Left lung (tissue), 10 donors: ENCODE results near the gene CASP10. TPM values are rescaled to one million over a fixed set of nuclear protein-coding genes. Genes with fewer than 3 reads are reported as not detected.

ENCODE experiments used
- ATAC-seq: fragments of 200-7000 bp; cut with Tn5 transposase; one replicate; pipeline ENCODE4 v1.9.1; 2020; ENCODE audit warnings: moderate library complexity
- DNase-seq, 4 donors: peaks; one replicate each; pipeline ENCODE4 v3.0.0-alpha.2; 2013 to 2020
- H3K27ac ChIP-seq, 2 donors: fragments of 200-600 bp; sonication (generic) in 1 of 2; one replicate each; pipeline versions ENCODE4 v1.5.0 to v1.8.0; 2020 to 2021
- H3K27me3 ChIP-seq, 2 donors: fragments of 200-600 bp; sonication (generic) in 1 of 2; one replicate each; pipeline versions ENCODE4 v1.5.0 to v1.8.0; 2020 to 2021
- H3K36me3 ChIP-seq, 2 donors: fragments of 200-600 bp; sonication (generic) in 1 of 2; one replicate each; pipeline versions ENCODE4 v1.5.0 to v1.8.0; 2020 to 2021
- H3K4me1 ChIP-seq, 2 donors: fragments of 200-600 bp; one replicate each; pipeline ENCODE4 v1.8.0; 2021
- H3K4me3 ChIP-seq, 2 donors: fragments of 200-600 bp; sonication (generic) in 1 of 2; one replicate each; pipeline versions ENCODE4 v1.5.0 to v1.8.0; 2020 to 2021; ENCODE audit warnings: mild to moderate bottlenecking in 1 of 2
- H3K9me3 ChIP-seq, 2 donors: fragments of 200-600 bp; sonication (generic) in 1 of 2; one replicate each; pipeline versions ENCODE4 v1.5.0 to v1.8.0; 2020 to 2021
- CTCF ChIP-seq, 2 donors: fragments of 200-600 bp; sonication (generic) in 1 of 2; IDR thresholded peaks; one replicate each; pipeline versions ENCODE4 v1.5.0 to v1.8.0; 2021; ENCODE audit warnings: antibody characterized with exemption in 2 of 2
- intact Hi-C, 2 donors: fragments of 100-400 bp; cut with DNase I; formaldehyde crosslinking; loops; one replicate each; pipeline versions ENCODE4 v1.11.2 to v1.14.2; 2022
- polyA plus RNA-seq, 6 donors: library from polyadenylated mRNA; unstranded; fragments of 120-200 nt; gene quantifications; one replicate each; pipeline ENCODE4 v1.2.1, GENCODE V29; 2013; ENCODE audit not compliant: insufficient read length in 6 of 6
- total RNA-seq, 2 donors: library from RNA; stranded (reverse); fragmentation: NEBNext Ultra II Directional; extraction: Animal tissue kit (Norgen Biotek cat#: 25700); gene quantifications; one replicate each; pipeline ENCODE4 v1.2.1, GENCODE V29; 2021
- donor health status: DM: no; HTN: yes; CAD: no.
- donor health status: DM: no; HTN: no; CAD: no.

Gene CASP10
- total and polyA plus RNA-seq, 8 donors = 14.6 to 31.5 (median 17.8) TPM

GRCh38 chr2:201152999-201153815, 29.7 kb upstream of the CASP10 start:
- Histone ChIP-seq H3K36me3 (peaks cover 0 to 97% of the 10 kb centered on the region in 2 donors), H3K27ac (peak overlapping the region; percentile 78 to 91), H3K4me1 (peaks cover 32 to 99% of the 10 kb centered on the region in 2 donors), H3K9me3 (no peaks in the 10 kb centered on the region), H3K4me3 (no peak overlapping the region), H3K27me3 (no peaks in the 10 kb centered on the region)
- intact Hi-C loops = no loop called here
- DNase-seq (no peak), ATAC-seq (no peak)
- TF ChIP-seq CTCF (IDR thresholded peaks at IDR 0.05) = no peak

- DNase-seq (no peak), ATAC-seq (no peak)
- Histone ChIP-seq H3K4me1 (peaks cover 20 to 97% of the 10 kb centered on the region in 2 donors), H3K9me3 (no peaks in the 10 kb centered on the region), H3K27me3 (no peaks in the 10 kb centered on the region), H3K27ac (peak overlapping the region; percentile 15 to 91), H3K4me3 (no peak overlapping the region), H3K36me3 (peaks cover 0 to 97% of the 10 kb centered on the region in 2 donors)
- no peak for TF ChIP-seq CTCF (IDR thresholded peaks at IDR 0.05)
- intact Hi-C loops = no loop called here
These were observed 28.1 kb upstream of the CASP10 start for GRCh38 chr2:201154615-201155399.

- Histone ChIP-seq H3K27me3 (no peaks in the 10 kb centered on the region), H3K4me3 (no peak overlapping the region), H3K36me3 (peaks cover 0 to 97% of the 10 kb centered on the region in 2 donors), H3K4me1 (peaks cover 13 to 90% of the 10 kb centered on the region in 2 donors), H3K9me3 (no peaks in the 10 kb centered on the region), H3K27ac (peak overlapping the region; percentile 78 to 91)
- intact Hi-C loops = no loop called here
- no peak for DNase-seq
- TF ChIP-seq CTCF (IDR thresholded peaks at IDR 0.05) = no peak
- ATAC-seq = no peak
These were observed 26.9 kb upstream of the CASP10 start for GRCh38 chr2:201156036-201156435.

GRCh38 chr2:201156640-201157039, 26.3 kb upstream of the CASP10 start:
- no peaks in the 10 kb centered on the region for H3K9me3 ChIP-seq
- no peak for DNase-seq
- no peak overlapping the region for H3K4me3 ChIP-seq
- H3K27ac ChIP-seq = peak overlapping the region; percentile 78 to 91
- no peak for ATAC-seq
- H3K4me1 ChIP-seq = peaks cover 11 to 83% of the 10 kb centered on the region in 2 donors
- no peaks in the 10 kb centered on the region for H3K27me3 ChIP-seq
- H3K36me3 ChIP-seq = peaks cover 0 to 100% of the 10 kb centered on the region in 2 donors
- intact Hi-C loops = no loop called here
- no peak for TF ChIP-seq CTCF (IDR thresholded peaks at IDR 0.05)

GRCh38 chr2:201157694-201158093, 25.2 kb upstream of the CASP10 start:
- Histone ChIP-seq H3K4me1 (peaks cover 11 to 73% of the 10 kb centered on the region in 2 donors), H3K9me3 (no peaks in the 10 kb centered on the region), H3K4me3 (no peak overlapping the region), H3K27me3 (no peaks in the 10 kb centered on the region), H3K36me3 (peaks cover 7 to 100% of the 10 kb centered on the region in 2 donors), H3K27ac (peak overlapping the region; percentile 78 to 91)
- no peak for TF ChIP-seq CTCF (IDR thresholded peaks at IDR 0.05)
- DNase-seq (no peak), ATAC-seq (peak; percentile 40)
- intact Hi-C loops = no loop called here
